Activated CD4-positive, alpha-beta T cell treated with anti-CD3 and anti-CD28 coated beads for 4 hours (primary cell): ENCODE data around the gene HAPSTR1.

Experiments
- DNase-seq, 2 donors: peaks; one replicate each; pipeline ENCODE4 v3.0.0-alpha.2; 2020

Gene HAPSTR1

GRCh38 chr16:9097266-9098219, 6.1 kb downstream of the HAPSTR1 start:
- no peak for DNase-seq

GRCh38 chr16:9098377-9099090, 7.1 kb downstream of the HAPSTR1 start:
- DNase-seq, result no peak

- DNase-seq, result no peak
These were observed 7.7 kb downstream of the HAPSTR1 start for GRCh38 chr16:9099131-9099625.

GRCh38 chr16:9102379-9102778, 10.9 kb downstream of the HAPSTR1 start:
- no peak for DNase-seq

GRCh38 chr16:9102943-9103342, 11.5 kb downstream of the HAPSTR1 start:
- no peak for DNase-seq

- no peak for DNase-seq
These were observed 12.1 kb downstream of the HAPSTR1 start for GRCh38 chr16:9103546-9103945.

GRCh38 chr16:9105189-9105588, 13.7 kb downstream of the HAPSTR1 start:
- no peak for DNase-seq

GRCh38 chr16:9107025-9107970, 15.9 kb downstream of the HAPSTR1 start:
- DNase-seq, result no peak

GRCh38 chr16:9109255-9109654, 17.8 kb downstream of the HAPSTR1 start:
- no peak for DNase-seq

GRCh38 chr16:9112166-9112843, 20.9 kb downstream of the HAPSTR1 start:
- no peak for DNase-seq

GRCh38 chr16:9112844-9113186, 21.4 kb downstream of the HAPSTR1 start:
- no peak for DNase-seq

- DNase-seq, result no peak
These were observed 22.3 kb downstream of the HAPSTR1 start for GRCh38 chr16:9113707-9114106.

GRCh38 chr16:9114112-9114511, 22.7 kb downstream of the HAPSTR1 start:
- DNase-seq, result no peak

- DNase-seq, result no peak
These were observed 23.4 kb downstream of the HAPSTR1 start for GRCh38 chr16:9114842-9115241.

- no peak for DNase-seq
These were observed 23.8 kb downstream of the HAPSTR1 start for GRCh38 chr16:9115277-9115676.

- DNase-seq, result no peak
These were observed 24.7 kb downstream of the HAPSTR1 start for GRCh38 chr16:9116141-9116540.

GRCh38 chr16:9118170-9118569, 26.7 kb downstream of the HAPSTR1 start:
- DNase-seq, result no peak

- no peak for DNase-seq
These were observed 28.4 kb downstream of the HAPSTR1 start for GRCh38 chr16:9119795-9120194.

GRCh38 chr16:9122342-9122741, 30.9 kb downstream of the HAPSTR1 start:
- no peak for DNase-seq

GRCh38 chr16:9122969-9123368, 31.5 kb downstream of the HAPSTR1 start:
- DNase-seq, result no peak

- no peak for DNase-seq
These were observed 32.0 kb downstream of the HAPSTR1 start for GRCh38 chr16:9123401-9123800.

- peak in 1 of 2 donors; percentile 17 for DNase-seq
These were observed 32.4 kb downstream of the HAPSTR1 start for GRCh38 chr16:9123871-9124270.
